HG03457 (cell line): ENCODE measurements around the gene ACSL4.
"Not testable (repeated sequence)": the region's sequence is repeated elsewhere in the genome, so short reads cannot be mapped to it uniquely, and the experiment has no call there.

Experiments
- ATAC-seq: cut with Tn5 transposase; IDR thresholded peaks from one replicate; pipeline ENCODE4 v1.9.1; 2021; ENCODE audit warnings: moderate number of reproducible peaks; ENCODE audit not compliant: unreplicated experiment

The ACSL4 gene

GRCh38 chrX:109732807-109733612 lies at the start of gene ACSL4:
Gene ACSL4, minus strand, starts transcription at chrX:109733257. Its CDS starts 49,894 bp downstream, at chrX:109683363.
- ATAC-seq: peak; percentile 78

- no peak for ATAC-seq
Observed at GRCh38 chrX:109777749-109778148, 44.7 kb upstream of the ACSL4 start.

- ATAC-seq: no peak
Observed at GRCh38 chrX:109776986-109777385, 43.9 kb upstream of the ACSL4 start.

GRCh38 chrX:109776432-109776831 lies 43.4 kb upstream of the ACSL4 start:
- no peak for ATAC-seq

GRCh38 chrX:109775386-109775785 lies 42.3 kb upstream of the ACSL4 start:
- ATAC-seq: no peak

GRCh38 chrX:109774706-109775105 lies 41.6 kb upstream of the ACSL4 start:
- ATAC-seq: peak; percentile 98

GRCh38 chrX:109774136-109774535 lies 41.1 kb upstream of the ACSL4 start:
- ATAC-seq: no peak

- no peak for ATAC-seq
Observed at GRCh38 chrX:109773374-109773773, 40.3 kb upstream of the ACSL4 start.

- ATAC-seq: no peak
Observed at GRCh38 chrX:109770780-109771179, 37.7 kb upstream of the ACSL4 start.

- ATAC-seq: no peak
Observed at GRCh38 chrX:109760922-109761250, 27.8 kb upstream of the ACSL4 start.

GRCh38 chrX:109760209-109760921 lies 27.3 kb upstream of the ACSL4 start:
- ATAC-seq: no peak

- no peak for ATAC-seq
Observed at GRCh38 chrX:109753256-109753655, 20.2 kb upstream of the ACSL4 start.

- no peak for ATAC-seq
Observed at GRCh38 chrX:109751698-109752097, 18.6 kb upstream of the ACSL4 start.

- no peak for ATAC-seq
Observed at GRCh38 chrX:109749207-109749606, 16.1 kb upstream of the ACSL4 start.

GRCh38 chrX:109747681-109748080 lies 14.6 kb upstream of the ACSL4 start:
- ATAC-seq: no peak

GRCh38 chrX:109742722-109743121 lies 9.7 kb upstream of the ACSL4 start:
- ATAC-seq: no peak

GRCh38 chrX:109740896-109741295 lies 7.8 kb upstream of the ACSL4 start:
- not testable (repeated sequence) for ATAC-seq

GRCh38 chrX:109740433-109740809 lies 7.4 kb upstream of the ACSL4 start:
- no peak for ATAC-seq

- ATAC-seq: no peak
Observed at GRCh38 chrX:109739625-109740432, 6.8 kb upstream of the ACSL4 start.

GRCh38 chrX:109735202-109735744 lies 2.2 kb upstream of the ACSL4 start:
- no peak for ATAC-seq

GRCh38 chrX:109733613-109734083 lies 591 bp upstream of the ACSL4 start:
- no peak for ATAC-seq
